ENCODE results near the gene GYG1.

GYG1 gene

GRCh38 chr3:148997623-148998022, 6.3 kb downstream of the GYG1 start:
- DNase-seq (ENCODE audit: low spot score), result no peak
- no peak overlapping the region for H3K27ac ChIP-seq
- ChIA-PET POLR2A (ENCODE audit: low non-redundant PET) (no interaction called here), CTCF (interaction anchor here (0.6 kb wide), 1 partner anchor 21 kb away, joined by 3 read pairs; no protein-coding TSS in a partner anchor)
- no peak for TF ChIP-seq CTCF (conservative IDR thresholded peaks at IDR 0.05; ENCODE audit: low read depth)

GRCh38 chr3:148998297-148998696, 7.0 kb downstream of the GYG1 start:
- POLR2A ChIA-PET (ENCODE audit: low non-redundant PET), result no interaction called here
- DNase-seq (ENCODE audit: low spot score), result no peak
- CTCF ChIA-PET, result no interaction called here
- no peak for TF ChIP-seq CTCF (conservative IDR thresholded peaks at IDR 0.05; ENCODE audit: low read depth)
- H3K27ac ChIP-seq, result no peak overlapping the region

- CTCF ChIA-PET, result no interaction called here
- POLR2A ChIA-PET (ENCODE audit: low non-redundant PET), result no interaction called here
- no peak for TF ChIP-seq CTCF (conservative IDR thresholded peaks at IDR 0.05; ENCODE audit: low read depth)
- no peak for DNase-seq (ENCODE audit: low spot score)
- no peak overlapping the region for H3K27ac ChIP-seq
Measured at GRCh38 chr3:148998715-148999423, 7.5 kb downstream of the GYG1 start.

GRCh38 chr3:148999806-149000205, 8.5 kb downstream of the GYG1 start:
- H3K27ac ChIP-seq, result no peak overlapping the region
- CTCF ChIA-PET, result no interaction called here
- TF ChIP-seq CTCF (conservative IDR thresholded peaks at IDR 0.05; ENCODE audit: low read depth), result no peak
- no peak for DNase-seq (ENCODE audit: low spot score)
- POLR2A ChIA-PET (ENCODE audit: low non-redundant PET), result no interaction called here

- H3K27ac ChIP-seq, result no peak overlapping the region
- ChIA-PET POLR2A (ENCODE audit: low non-redundant PET) (no interaction called here), CTCF (no interaction called here)
- no peak for TF ChIP-seq CTCF (conservative IDR thresholded peaks at IDR 0.05; ENCODE audit: low read depth)
- DNase-seq (ENCODE audit: low spot score), result no peak
Measured at GRCh38 chr3:149000206-149000745, 8.9 kb downstream of the GYG1 start.

GRCh38 chr3:149001727-149002126, 10.4 kb downstream of the GYG1 start:
- CTCF ChIA-PET, result no interaction called here
- H3K27ac ChIP-seq, result no peak overlapping the region
- POLR2A ChIA-PET (ENCODE audit: low non-redundant PET), result no interaction called here
- no peak for TF ChIP-seq CTCF (conservative IDR thresholded peaks at IDR 0.05; ENCODE audit: low read depth)
- DNase-seq (ENCODE audit: low spot score), result no peak

All from RWPE1 (cell line).